Measurements from ENCODE around the gene RNPEPL1.

RNPEPL1 gene

DNA sequence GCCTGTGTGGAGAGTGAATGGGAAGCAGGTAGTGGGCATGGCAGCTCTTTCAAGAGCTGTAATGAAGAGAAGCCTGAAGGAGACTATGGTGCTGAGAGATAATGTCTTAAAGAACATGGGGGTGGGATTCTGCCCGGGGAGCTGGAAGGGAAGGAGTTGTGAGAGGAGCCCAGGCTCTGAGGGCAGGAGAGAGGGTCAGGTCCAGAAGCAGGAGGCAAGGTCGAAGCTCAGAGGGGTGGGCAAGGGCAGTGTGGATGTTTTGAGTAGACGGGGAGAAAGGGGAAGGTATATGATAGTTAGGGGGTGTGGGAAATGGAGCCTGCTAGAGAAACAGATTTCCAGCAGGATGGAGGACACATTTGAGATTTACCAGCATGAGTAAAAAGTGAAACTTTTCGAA lies 20.4 kb downstream of the RNPEPL1 start:
- peak overlapping the region; percentile 96 for H3K9ac ChIP-seq
- H3K36me3 ChIP-seq: peaks cover 50% of the 10 kb centered on the region
- no peak for TF ChIP-seq Cebpa-rat (IDR thresholded peaks at IDR 0.05)
- H3K27ac ChIP-seq: no peak overlapping the region
- no peaks in the 10 kb centered on the region for H3K9me3 ChIP-seq
- H3K4me2 ChIP-seq: peak overlapping the region; percentile 90
- H4K20me1 ChIP-seq: peaks cover 82% of the 10 kb centered on the region
- H3K27me3 ChIP-seq: no peaks in the 10 kb centered on the region
- peaks cover 41% of the 10 kb centered on the region for H3K4me1 ChIP-seq
- H3K4me3 ChIP-seq: no peak overlapping the region

DNA sequence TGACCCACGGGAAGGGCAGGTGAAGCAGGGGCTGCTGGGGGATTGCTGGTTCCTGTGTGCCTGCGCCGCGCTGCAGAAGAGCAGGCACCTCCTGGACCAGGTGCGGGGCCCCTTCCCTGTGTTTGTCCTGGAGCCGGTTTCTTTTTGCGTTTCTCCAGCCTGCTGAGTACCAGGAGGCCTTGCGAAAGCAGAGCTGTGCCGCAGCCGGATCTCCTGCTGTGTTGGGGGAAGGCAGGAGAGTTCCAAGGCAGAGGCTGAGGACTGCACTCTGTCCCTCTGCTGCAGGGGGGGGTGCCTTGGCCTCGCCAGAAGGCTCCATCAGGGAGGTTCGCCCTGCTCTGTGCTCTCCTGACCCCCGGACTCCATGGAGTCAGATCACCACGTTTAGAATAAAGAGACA lies 21.1 kb downstream of the RNPEPL1 start:
- Histone ChIP-seq H3K4me1 (peaks cover 34% of the 10 kb centered on the region), H3K36me3 (peaks cover 55% of the 10 kb centered on the region), H3K27me3 (no peaks in the 10 kb centered on the region), H4K20me1 (peaks cover 89% of the 10 kb centered on the region), H3K9ac (peak overlapping the region; percentile 28; the same call in 1 of the 2 replicates), H3K9me3 (no peaks in the 10 kb centered on the region), H3K4me3 (no peak overlapping the region), H3K27ac (no peak overlapping the region), H3K4me2 (no peak overlapping the region)
- no peak for TF ChIP-seq Cebpa-rat (IDR thresholded peaks at IDR 0.05)

DNA sequence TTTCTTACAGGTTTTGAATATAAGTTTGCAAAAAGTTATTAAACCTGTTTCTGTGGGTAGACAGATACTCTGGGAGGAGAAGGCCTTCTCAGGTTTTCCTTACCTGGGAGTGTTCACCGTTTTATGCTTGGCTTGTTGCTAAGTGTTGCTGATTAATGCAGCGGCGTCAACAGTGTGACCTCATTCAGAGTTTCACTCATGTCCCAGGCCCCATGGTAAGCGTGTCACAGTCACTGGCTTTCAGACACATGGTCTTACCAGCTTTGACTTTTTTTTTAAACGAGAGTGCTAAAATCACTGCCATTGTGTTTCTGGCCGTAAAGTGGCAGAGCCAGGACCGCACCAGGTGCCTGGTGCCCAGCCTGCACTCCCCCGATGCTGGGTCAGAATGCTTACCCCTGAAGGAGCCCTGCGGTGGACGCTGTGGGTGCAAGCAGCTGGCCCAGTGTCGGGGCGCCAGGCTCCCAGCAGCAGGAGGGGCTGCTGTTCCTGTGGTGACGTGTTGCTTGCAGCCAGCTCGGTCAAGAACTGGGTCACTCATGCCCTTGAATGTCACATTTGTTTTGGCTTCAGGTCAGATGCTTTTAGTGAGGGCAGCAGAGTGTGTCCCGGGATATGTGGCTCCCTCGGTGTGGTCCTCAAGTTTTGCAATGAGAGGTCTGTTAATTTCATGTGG lies 21.7 kb downstream of the RNPEPL1 start:
- Histone ChIP-seq H3K27ac (no peak overlapping the region), H3K36me3 (peaks cover 61% of the 10 kb centered on the region), H3K4me3 (no peak overlapping the region), H3K27me3 (no peaks in the 10 kb centered on the region), H3K9me3 (no peaks in the 10 kb centered on the region), H4K20me1 (peaks cover 92% of the 10 kb centered on the region), H3K4me1 (peaks cover 33% of the 10 kb centered on the region), H3K9ac (no peak overlapping the region), H3K4me2 (no peak overlapping the region)
- no peak for TF ChIP-seq Cebpa-rat (IDR thresholded peaks at IDR 0.05)

DNA sequence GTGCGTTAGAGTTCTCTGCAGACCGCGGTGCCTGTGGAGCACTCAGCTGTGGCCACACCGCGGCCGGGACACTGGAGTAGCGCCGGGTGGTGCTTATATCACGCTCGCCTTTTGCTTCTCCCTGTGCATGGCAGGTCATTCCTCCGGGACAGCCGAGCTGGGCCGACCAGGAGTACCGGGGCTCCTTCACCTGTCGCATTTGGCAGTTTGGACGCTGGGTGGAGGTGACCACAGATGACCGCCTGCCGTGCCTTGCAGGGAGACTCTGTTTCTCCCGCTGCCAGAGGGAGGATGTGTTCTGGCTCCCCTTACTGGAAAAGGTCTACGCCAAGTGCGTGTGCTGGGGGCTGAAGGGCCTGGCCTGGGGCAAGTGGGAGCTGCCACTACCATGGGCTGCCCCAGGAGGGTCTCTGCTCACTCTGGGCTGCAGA lies 22.4 kb downstream of the RNPEPL1 start:
- Histone ChIP-seq H4K20me1 (peaks cover 92% of the 10 kb centered on the region), H3K27ac (no peak overlapping the region), H3K9ac (no peak overlapping the region), H3K9me3 (no peaks in the 10 kb centered on the region), H3K4me3 (no peak overlapping the region), H3K4me1 (peaks cover 33% of the 10 kb centered on the region), H3K27me3 (no peaks in the 10 kb centered on the region), H3K36me3 (peaks cover 68% of the 10 kb centered on the region), H3K4me2 (no peak overlapping the region)
- no peak for TF ChIP-seq Cebpa-rat (IDR thresholded peaks at IDR 0.05)

DNA sequence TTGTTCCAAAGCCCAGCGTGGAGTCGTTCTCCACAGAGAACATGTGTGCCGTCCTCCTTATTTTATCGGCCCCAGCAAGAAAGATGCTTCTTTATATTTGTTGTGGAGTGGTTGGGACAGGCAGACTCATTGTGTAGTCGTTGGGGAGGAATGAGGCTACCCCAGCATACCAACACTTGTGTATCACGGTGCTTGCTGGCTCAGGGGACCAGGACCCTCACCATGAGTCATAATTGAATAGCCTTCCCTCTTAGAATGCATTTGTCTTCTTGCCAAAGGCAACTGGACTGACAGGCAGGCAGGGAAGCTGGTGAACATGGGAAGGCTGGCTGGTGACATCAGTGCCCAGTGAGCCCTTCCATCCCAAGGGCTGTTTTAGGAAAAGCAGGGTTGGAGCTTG lies 22.9 kb downstream of the RNPEPL1 start:
- no peaks in the 10 kb centered on the region for H3K9me3 ChIP-seq
- H3K4me3 ChIP-seq: no peak overlapping the region
- H3K27ac ChIP-seq: no peak overlapping the region
- H4K20me1 ChIP-seq: peaks cover 94% of the 10 kb centered on the region
- peaks cover 74% of the 10 kb centered on the region for H3K36me3 ChIP-seq
- no peak overlapping the region for H3K9ac ChIP-seq
- peaks cover 38% of the 10 kb centered on the region for H3K4me1 ChIP-seq
- no peak for TF ChIP-seq Cebpa-rat (IDR thresholded peaks at IDR 0.05)
- no peak overlapping the region for H3K4me2 ChIP-seq
- H3K27me3 ChIP-seq: no peaks in the 10 kb centered on the region

DNA sequence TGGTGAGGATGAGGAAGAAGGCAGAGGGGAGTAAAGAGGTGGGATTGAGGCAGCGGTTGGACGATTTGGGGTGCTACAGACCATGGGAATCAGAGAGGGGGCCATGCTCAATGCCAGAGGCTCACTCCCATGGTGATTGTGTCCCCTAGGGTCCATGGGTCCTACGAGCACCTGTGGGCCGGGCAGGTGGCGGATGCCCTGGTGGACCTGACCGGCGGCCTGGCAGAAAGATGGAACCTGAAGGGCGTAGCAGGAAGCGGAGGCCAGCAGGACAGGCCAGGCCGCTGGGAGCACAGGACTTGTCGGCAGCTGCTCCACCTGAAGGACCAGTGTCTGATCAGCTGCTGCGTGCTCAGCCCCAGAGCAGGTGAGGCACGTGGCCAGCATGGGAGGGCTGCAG lies 23.5 kb downstream of the RNPEPL1 start:
- TF ChIP-seq Cebpa-rat (IDR thresholded peaks at IDR 0.05): no peak
- H3K4me3 ChIP-seq: no peak overlapping the region
- H3K4me1 ChIP-seq: peaks cover 43% of the 10 kb centered on the region
- H3K9me3 ChIP-seq: no peaks in the 10 kb centered on the region
- H3K9ac ChIP-seq: no peak overlapping the region
- peaks cover 79% of the 10 kb centered on the region for H3K36me3 ChIP-seq
- peaks cover 100% of the 10 kb centered on the region for H4K20me1 ChIP-seq
- H3K27me3 ChIP-seq: no peaks in the 10 kb centered on the region
- no peak overlapping the region for H3K4me2 ChIP-seq
- no peak overlapping the region for H3K27ac ChIP-seq

DNA sequence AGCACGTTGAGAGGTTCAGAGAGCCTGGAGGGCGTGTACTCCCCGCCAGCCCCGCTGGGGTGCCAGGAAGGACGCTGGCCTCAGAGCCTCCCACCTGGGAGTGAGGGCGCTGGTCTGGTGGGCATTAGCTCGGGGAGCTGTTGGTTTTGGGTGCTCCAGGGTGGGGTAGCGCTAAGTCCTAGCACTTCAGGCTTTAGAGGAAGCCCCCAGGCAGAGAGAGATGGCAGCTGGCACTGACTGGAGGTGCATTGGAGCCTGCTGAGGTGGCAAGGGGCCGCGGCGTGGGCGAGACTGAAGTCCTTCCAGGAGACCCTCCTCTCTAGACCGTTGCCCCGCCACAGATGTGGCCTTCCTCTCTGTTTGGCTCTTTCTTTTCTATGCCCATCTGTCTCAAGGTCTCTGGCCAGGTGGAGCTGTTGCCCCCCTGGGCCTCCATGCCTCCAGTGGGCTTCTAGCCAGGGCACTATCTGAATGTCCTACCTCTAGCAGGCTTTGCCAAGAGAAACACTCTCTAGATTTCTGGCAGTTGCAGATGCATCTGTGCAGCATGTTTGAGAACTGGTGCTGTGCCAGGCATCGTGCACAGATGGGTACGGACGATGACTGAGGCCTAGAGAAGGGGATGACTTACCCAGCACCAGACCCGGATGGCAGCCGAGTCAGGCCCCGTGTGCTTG lies 24.9 kb downstream of the RNPEPL1 start:
- no peaks in the 10 kb centered on the region for H3K27me3 ChIP-seq
- no peak overlapping the region for H3K4me2 ChIP-seq
- no peak overlapping the region for H3K4me3 ChIP-seq
- no peak overlapping the region for H3K27ac ChIP-seq
- no peak for TF ChIP-seq Cebpa-rat (IDR thresholded peaks at IDR 0.05)
- peaks cover 40% of the 10 kb centered on the region for H3K4me1 ChIP-seq
- peaks cover 93% of the 10 kb centered on the region for H3K36me3 ChIP-seq
- H4K20me1 ChIP-seq: peaks cover 100% of the 10 kb centered on the region
- H3K9me3 ChIP-seq: no peaks in the 10 kb centered on the region
- H3K9ac ChIP-seq: no peak overlapping the region

DNA sequence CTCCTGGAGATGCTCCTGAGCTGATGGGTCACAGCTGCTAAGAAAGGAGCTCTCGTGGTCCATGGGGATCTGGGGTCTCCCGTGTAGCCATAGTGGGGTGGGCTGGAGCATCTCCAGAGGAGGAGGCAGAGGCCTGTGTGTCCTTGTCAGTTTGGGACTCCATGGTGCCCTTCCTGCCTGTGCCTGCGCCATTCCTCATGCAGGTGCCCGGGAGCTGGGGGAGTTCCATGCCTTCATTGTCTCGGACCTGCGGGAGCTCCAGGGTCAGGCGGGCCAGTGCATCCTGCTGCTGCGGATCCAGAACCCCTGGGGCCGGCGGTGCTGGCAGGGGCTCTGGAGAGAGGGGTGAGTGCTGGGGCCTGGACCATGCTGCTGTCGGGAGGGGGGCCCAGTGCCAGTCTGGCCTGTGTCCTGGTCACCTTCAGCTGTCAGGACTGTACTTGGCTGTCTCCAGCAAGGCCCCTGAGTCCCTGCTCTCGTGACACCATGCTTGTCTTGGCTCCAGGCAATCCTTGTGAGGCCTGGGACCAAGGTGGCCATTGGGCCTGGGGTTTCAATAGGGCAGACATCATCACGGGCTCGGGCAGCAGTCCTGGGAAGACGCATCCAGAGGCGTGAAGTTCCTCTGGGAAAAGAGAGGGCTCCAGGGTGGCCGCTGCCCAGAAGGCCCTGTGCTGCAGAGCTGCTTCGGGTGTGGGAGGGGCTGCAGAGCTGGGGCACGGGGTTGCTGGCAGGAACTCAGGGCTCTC lies 25.6 kb downstream of the RNPEPL1 start:
- Histone ChIP-seq H3K4me3 (no peak overlapping the region), H4K20me1 (peaks cover 100% of the 10 kb centered on the region), H3K27ac (0 out of 2 replicates have a peak overlapping the region, but pooled peaks have one; percentile 2), H3K36me3 (peaks cover 100% of the 10 kb centered on the region), H3K27me3 (no peaks in the 10 kb centered on the region), H3K4me2 (no peak overlapping the region), H3K4me1 (peaks cover 33% of the 10 kb centered on the region), H3K9ac (no peak overlapping the region), H3K9me3 (no peaks in the 10 kb centered on the region)
- TF ChIP-seq Cebpa-rat (IDR thresholded peaks at IDR 0.05): no peak

DNA sequence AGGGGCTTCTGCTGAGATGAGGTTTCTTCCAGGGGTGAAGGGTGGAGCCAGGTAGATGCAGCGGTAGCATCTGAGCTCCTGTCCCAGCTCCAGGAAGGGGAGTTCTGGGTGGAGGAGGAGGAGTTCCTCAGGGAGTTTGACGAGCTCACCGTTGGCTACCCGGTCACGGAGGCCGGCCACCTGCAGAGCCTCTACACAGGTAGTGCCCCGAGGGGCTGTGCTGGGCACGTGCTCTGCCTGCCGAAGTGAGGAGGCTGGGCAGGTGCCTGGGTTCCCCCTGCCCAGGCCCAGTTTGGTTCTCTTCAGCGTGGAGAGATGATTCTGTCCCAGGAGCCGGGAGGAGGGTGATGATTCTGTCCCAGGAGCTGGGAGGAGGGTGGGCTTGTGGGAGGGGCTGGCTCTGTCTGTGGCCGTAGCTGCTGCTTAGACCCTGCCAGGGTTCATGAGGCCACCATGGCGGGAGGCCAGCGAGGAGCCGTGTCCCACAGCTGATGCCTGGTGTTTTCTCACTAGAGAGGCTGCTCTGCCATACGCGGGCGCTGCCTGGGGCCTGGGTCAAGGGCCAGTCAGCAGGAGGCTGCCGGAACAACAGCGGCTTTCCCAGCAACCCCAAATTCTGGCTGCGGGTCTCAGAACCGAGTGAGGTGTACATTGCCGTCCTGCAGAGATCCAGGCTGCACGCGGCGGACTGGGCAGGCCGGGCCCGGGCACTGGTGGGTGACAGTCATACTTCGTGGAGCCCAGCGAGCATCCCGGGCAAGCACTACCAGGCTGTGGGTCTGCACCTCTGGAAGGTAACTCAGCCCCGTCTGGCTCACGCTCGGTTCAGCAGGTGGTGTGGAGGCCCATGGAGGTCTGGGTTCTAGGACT lies 26.5 kb downstream of the RNPEPL1 start:
- peaks cover 27% of the 10 kb centered on the region for H3K4me1 ChIP-seq
- peaks cover 100% of the 10 kb centered on the region for H3K36me3 ChIP-seq
- 0 out of 2 replicates have a peak overlapping the region, but pooled peaks have one; percentile 2 for H3K27ac ChIP-seq
- TF ChIP-seq Cebpa-rat (IDR thresholded peaks at IDR 0.05): no peak
- peak overlapping the region; percentile 63; the same call in 1 of the 2 replicates for H3K4me2 ChIP-seq
- no peaks in the 10 kb centered on the region for H3K27me3 ChIP-seq
- no peak overlapping the region for H3K9ac ChIP-seq
- H4K20me1 ChIP-seq: peaks cover 93% of the 10 kb centered on the region
- no peak overlapping the region for H3K4me3 ChIP-seq
- H3K9me3 ChIP-seq: no peaks in the 10 kb centered on the region
